K562 (cell line): Measurements from ENCODE around the gene SPRYD3. TPM values are rescaled to one million over a fixed set of nuclear protein-coding genes. Genes with fewer than 3 reads are reported as not detected.

Experiments
- EP400 ChIP-seq: fragments of 450-650 bp; IDR thresholded peaks from 2 replicates; pipeline ENCODE4 v1.6.1; 2017; ENCODE audit warnings: antibody characterized with exemption, mild to moderate bottlenecking, moderate library complexity
- HDAC1 ChIP-seq, 2 experiments: fragments of 450-650 bp; IDR thresholded peaks; 2 replicates each; pipeline ENCODE4 v1.6.1; 2016 to 2017; ENCODE audit warnings: inconsistent platforms in 1 of 2, mild to moderate bottlenecking in 1 of 2, moderate library complexity in 1 of 2
- HDAC2 ChIP-seq: fragments of 450-650 bp; IDR thresholded peaks from 2 replicates; pipeline ENCODE4 v1.6.1; 2016; ENCODE audit warnings: mild to moderate bottlenecking
- SIN3A ChIP-seq, 2 experiments: fragments of 150-350 bp in 1 of 2; IDR thresholded peaks; 2 replicates each; pipeline ENCODE4 v1.6.1; 2011 to 2016; ENCODE audit warnings: borderline replicate concordance in 2 of 2, low read depth in 2 of 2, low read length in 2 of 2, mild to moderate bottlenecking in 2 of 2, moderate library complexity in 2 of 2; ENCODE audit not compliant: control insufficient read depth in 1 of 2
- polyA plus RNA-seq, 8 experiments: library from polyadenylated mRNA; depleted of rRNA in 4 of 8; stranded (reverse) in 5 of 8; unstranded in 3 of 8; fragments of >200 nt; fragmentation: Nextera tagmentation in 2 of 8; fragmentation: Illumina TruSeq in 1 of 8; extraction: Ambion mirVana in 2 of 8; extraction: Trizol in 1 of 8; gene quantifications; 2 replicates each; pipeline versions ENCODE4 v1.2.1 to v1.2.3, GENCODE V29; 2011 to 2014; ENCODE audit warnings: inconsistent platforms in 1 of 8, missing spikeins in 1 of 8
- total RNA-seq, 7 experiments: library from RNA; depleted of rRNA in 6 of 7; stranded (reverse); fragments of >200 nt in 6 of 7; fragmentation: Illumina TruSeq in 2 of 7; extraction: Trizol in 2 of 7; gene quantifications; 2 replicates each; pipeline versions ENCODE4 v1.2.1 to v1.2.3, GENCODE V29; 2011 to 2021; ENCODE audit warnings: low replicate concordance in 1 of 7
- TF ChIP-seq, protein P1 (sequence below): fragments of 450-650 bp; IDR thresholded peaks from 2 replicates; pipeline ENCODE4 v1.6.1; 2016; ENCODE audit warnings: borderline replicate concordance
- TF ChIP-seq, protein P2 (sequence below): fragments of 450-650 bp; IDR thresholded peaks from 2 replicates; pipeline ENCODE4 v1.6.1; 2016; ENCODE audit warnings: mild to moderate bottlenecking, moderate library complexity
- TF ChIP-seq, protein P3 (sequence below): sonication (generic); formaldehyde crosslinking; IDR thresholded peaks from 2 replicates; pipeline ENCODE4 v1.5.0; 2020; ENCODE audit warnings: missing genetic modification reagents
- TF ChIP-seq, protein P4 (sequence below), 3 experiments: IDR thresholded peaks in 2 of 3; conservative IDR thresholded peaks in 1 of 3; 2 replicates each; pipeline ENCODE4 v1.5.1; 2011 to 2012; ENCODE audit warnings: low read length in 3 of 3, mild to moderate bottlenecking in 3 of 3, control low read depth in 2 of 3, improper control_type of control experiment in 1 of 3, inconsistent platforms in 1 of 3, low read depth in 1 of 3, mixed read lengths in 1 of 3, moderate library complexity in 1 of 3; ENCODE audit not compliant: insufficient read depth in 2 of 3

SPRYD3 gene
- total and polyA plus RNA-seq, 9 of the 15 experiments (the other 6 are each of a cell fraction or from before 2014, with no cell fraction given) = 1.5 to 13.6 (median 7.6) TPM

DNA sequence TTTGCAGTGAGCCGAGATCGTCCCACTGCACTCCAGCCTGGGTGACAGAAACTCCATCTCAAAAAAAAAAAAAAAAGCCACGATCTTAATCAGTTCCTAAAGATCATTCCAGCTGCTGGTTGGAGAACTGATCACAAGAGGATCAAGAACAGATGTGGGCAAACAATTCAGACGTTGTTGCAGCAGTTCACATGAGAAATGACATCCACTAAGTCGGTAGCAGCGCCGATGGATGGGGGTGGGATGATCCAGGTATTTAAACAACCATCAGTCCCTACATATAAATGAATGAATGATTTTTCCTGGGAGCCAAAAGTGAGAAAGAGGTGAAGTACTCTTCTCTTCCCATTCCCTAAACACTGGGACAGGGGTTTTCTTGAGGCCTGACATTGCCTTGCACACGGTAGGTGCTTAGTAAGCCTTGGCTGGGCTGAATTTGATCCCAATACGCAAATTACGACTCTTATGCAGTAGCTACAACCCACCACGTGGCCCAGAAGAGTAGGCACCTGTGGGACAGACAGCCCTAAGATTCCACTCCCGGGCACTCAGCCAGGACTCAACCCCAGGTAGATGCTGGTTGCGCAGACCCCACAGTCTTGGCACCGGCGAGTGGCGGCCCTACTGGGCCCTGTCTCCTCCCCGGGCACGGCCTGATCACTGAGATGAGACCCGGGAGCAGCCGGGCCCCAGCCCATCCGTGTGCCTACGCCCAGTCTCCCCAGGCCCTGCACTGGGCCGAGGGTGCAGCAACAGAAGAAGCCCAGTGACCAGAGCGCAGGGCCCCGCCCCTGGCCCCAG lies 565 bp downstream of the SPRYD3 start (continued):
- no peak for TF ChIP-seq HDAC2
- TF ChIP-seq, protein P1, sequence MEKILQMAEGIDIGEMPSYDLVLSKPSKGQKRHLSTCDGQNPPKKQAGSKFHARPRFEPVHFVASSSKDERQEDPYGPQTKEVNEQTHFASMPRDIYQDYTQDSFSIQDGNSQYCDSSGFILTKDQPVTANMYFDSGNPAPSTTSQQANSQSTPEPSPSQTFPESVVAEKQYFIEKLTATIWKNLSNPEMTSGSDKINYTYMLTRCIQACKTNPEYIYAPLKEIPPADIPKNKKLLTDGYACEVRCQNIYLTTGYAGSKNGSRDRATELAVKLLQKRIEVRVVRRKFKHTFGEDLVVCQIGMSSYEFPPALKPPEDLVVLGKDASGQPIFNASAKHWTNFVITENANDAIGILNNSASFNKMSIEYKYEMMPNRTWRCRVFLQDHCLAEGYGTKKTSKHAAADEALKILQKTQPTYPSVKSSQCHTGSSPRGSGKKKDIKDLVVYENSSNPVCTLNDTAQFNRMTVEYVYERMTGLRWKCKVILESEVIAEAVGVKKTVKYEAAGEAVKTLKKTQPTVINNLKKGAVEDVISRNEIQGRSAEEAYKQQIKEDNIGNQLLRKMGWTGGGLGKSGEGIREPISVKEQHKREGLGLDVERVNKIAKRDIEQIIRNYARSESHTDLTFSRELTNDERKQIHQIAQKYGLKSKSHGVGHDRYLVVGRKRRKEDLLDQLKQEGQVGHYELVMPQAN = peak; percentile 72; the same call in 1 of the 2 replicates
- TF ChIP-seq HDAC1 (IDR thresholded peaks at IDR 0.05) = peak in 1 of 2 experiments; percentile 40; a peak in 2 of 4 replicates
- TF ChIP-seq, protein P2, sequence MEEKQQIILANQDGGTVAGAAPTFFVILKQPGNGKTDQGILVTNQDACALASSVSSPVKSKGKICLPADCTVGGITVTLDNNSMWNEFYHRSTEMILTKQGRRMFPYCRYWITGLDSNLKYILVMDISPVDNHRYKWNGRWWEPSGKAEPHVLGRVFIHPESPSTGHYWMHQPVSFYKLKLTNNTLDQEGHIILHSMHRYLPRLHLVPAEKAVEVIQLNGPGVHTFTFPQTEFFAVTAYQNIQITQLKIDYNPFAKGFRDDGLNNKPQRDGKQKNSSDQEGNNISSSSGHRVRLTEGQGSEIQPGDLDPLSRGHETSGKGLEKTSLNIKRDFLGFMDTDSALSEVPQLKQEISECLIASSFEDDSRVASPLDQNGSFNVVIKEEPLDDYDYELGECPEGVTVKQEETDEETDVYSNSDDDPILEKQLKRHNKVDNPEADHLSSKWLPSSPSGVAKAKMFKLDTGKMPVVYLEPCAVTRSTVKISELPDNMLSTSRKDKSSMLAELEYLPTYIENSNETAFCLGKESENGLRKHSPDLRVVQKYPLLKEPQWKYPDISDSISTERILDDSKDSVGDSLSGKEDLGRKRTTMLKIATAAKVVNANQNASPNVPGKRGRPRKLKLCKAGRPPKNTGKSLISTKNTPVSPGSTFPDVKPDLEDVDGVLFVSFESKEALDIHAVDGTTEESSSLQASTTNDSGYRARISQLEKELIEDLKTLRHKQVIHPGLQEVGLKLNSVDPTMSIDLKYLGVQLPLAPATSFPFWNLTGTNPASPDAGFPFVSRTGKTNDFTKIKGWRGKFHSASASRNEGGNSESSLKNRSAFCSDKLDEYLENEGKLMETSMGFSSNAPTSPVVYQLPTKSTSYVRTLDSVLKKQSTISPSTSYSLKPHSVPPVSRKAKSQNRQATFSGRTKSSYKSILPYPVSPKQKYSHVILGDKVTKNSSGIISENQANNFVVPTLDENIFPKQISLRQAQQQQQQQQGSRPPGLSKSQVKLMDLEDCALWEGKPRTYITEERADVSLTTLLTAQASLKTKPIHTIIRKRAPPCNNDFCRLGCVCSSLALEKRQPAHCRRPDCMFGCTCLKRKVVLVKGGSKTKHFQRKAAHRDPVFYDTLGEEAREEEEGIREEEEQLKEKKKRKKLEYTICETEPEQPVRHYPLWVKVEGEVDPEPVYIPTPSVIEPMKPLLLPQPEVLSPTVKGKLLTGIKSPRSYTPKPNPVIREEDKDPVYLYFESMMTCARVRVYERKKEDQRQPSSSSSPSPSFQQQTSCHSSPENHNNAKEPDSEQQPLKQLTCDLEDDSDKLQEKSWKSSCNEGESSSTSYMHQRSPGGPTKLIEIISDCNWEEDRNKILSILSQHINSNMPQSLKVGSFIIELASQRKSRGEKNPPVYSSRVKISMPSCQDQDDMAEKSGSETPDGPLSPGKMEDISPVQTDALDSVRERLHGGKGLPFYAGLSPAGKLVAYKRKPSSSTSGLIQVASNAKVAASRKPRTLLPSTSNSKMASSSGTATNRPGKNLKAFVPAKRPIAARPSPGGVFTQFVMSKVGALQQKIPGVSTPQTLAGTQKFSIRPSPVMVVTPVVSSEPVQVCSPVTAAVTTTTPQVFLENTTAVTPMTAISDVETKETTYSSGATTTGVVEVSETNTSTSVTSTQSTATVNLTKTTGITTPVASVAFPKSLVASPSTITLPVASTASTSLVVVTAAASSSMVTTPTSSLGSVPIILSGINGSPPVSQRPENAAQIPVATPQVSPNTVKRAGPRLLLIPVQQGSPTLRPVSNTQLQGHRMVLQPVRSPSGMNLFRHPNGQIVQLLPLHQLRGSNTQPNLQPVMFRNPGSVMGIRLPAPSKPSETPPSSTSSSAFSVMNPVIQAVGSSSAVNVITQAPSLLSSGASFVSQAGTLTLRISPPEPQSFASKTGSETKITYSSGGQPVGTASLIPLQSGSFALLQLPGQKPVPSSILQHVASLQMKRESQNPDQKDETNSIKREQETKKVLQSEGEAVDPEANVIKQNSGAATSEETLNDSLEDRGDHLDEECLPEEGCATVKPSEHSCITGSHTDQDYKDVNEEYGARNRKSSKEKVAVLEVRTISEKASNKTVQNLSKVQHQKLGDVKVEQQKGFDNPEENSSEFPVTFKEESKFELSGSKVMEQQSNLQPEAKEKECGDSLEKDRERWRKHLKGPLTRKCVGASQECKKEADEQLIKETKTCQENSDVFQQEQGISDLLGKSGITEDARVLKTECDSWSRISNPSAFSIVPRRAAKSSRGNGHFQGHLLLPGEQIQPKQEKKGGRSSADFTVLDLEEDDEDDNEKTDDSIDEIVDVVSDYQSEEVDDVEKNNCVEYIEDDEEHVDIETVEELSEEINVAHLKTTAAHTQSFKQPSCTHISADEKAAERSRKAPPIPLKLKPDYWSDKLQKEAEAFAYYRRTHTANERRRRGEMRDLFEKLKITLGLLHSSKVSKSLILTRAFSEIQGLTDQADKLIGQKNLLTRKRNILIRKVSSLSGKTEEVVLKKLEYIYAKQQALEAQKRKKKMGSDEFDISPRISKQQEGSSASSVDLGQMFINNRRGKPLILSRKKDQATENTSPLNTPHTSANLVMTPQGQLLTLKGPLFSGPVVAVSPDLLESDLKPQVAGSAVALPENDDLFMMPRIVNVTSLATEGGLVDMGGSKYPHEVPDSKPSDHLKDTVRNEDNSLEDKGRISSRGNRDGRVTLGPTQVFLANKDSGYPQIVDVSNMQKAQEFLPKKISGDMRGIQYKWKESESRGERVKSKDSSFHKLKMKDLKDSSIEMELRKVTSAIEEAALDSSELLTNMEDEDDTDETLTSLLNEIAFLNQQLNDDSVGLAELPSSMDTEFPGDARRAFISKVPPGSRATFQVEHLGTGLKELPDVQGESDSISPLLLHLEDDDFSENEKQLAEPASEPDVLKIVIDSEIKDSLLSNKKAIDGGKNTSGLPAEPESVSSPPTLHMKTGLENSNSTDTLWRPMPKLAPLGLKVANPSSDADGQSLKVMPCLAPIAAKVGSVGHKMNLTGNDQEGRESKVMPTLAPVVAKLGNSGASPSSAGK = peak; percentile 65; the same call in 1 of the 2 replicates
- TF ChIP-seq, protein P3, sequence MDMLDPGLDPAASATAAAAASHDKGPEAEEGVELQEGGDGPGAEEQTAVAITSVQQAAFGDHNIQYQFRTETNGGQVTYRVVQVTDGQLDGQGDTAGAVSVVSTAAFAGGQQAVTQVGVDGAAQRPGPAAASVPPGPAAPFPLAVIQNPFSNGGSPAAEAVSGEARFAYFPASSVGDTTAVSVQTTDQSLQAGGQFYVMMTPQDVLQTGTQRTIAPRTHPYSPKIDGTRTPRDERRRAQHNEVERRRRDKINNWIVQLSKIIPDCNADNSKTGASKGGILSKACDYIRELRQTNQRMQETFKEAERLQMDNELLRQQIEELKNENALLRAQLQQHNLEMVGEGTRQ (CRISPR knock-in tag) = peak; percentile 63
- peak; percentile 64 for TF ChIP-seq EP400
- TF ChIP-seq, protein P4, sequence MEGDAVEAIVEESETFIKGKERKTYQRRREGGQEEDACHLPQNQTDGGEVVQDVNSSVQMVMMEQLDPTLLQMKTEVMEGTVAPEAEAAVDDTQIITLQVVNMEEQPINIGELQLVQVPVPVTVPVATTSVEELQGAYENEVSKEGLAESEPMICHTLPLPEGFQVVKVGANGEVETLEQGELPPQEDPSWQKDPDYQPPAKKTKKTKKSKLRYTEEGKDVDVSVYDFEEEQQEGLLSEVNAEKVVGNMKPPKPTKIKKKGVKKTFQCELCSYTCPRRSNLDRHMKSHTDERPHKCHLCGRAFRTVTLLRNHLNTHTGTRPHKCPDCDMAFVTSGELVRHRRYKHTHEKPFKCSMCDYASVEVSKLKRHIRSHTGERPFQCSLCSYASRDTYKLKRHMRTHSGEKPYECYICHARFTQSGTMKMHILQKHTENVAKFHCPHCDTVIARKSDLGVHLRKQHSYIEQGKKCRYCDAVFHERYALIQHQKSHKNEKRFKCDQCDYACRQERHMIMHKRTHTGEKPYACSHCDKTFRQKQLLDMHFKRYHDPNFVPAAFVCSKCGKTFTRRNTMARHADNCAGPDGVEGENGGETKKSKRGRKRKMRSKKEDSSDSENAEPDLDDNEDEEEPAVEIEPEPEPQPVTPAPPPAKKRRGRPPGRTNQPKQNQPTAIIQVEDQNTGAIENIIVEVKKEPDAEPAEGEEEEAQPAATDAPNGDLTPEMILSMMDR (IDR thresholded peaks at IDR 0.05 in 2 of 3, conservative IDR thresholded peaks at IDR 0.05 in 1 of 3; ENCODE audit: insufficient read depth in 2 of 3, low read depth in 1 of 3, low read length in 3 of 3) = 0 out of 6 replicates have a peak, but pooled peaks of 1 of the 3 experiments have one; percentile 23
- peak in 1 of 2 experiments; percentile 66; a peak in 1 of 4 replicates for TF ChIP-seq SIN3A (IDR thresholded peaks at IDR 0.05; ENCODE audit: borderline replicate concordance in 2 of 2, control insufficient read depth in 1 of 2, low read depth in 2 of 2, low read length in 2 of 2)
